ENCODE results near the gene TUBA4B.
A peak's percentile ranks its signal among the peaks of the same experiment; 100 is the strongest.

TUBA4B gene

DNA sequence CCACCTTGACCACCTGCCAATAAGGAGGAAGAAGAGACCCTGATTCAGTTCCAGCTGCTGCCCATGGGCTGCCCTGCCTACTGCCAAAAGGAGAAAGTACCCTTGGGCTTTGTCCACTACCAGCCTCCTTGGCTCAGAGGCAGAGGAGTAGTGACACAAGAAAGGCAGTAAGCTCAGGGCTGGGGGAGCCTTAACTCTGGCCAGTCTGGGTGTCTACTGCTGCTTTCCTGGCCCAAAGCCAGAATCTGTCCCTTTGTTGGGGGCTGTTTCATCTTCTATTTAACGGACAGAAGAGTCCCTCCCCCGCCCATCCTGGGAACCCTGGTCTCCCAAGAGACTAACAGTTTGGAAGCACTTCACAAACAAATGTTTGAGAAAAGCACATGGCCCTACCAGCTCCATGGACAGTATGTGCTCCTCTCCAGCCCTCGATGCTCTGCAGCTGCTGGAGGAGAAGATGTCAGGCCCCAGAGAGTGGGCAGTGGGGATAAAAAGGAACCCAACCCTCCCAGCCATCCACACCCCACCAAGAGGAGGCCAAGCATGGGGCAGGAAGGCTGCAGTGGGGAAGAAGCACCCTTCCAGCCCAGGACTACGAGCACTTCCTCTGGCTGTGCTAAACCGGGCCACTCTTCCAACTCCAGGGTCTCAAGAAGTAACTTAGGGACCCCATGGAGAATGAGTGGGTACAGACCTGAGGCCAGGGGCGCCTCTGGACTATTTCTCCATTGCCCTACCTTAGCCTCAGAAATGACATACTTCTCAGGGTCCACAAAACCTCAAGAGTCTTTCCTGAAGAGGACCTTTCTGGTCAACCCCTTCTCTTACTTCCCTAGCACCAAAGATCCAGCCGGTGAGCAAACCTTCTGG is 24.8 kb upstream of the TUBA4B start:
- H3K9ac ChIP-seq (ENCODE audit: low read depth, low read length): peak overlapping the region; percentile 96
- peaks cover 26% of the 10 kb centered on the region for H3K36me3 ChIP-seq (ENCODE audit: insufficient read depth, low read length)
- no peaks in the 10 kb centered on the region for H3K9me3 ChIP-seq (ENCODE audit: control insufficient read depth, insufficient read depth, low read length)
- peaks cover 6% of the 10 kb centered on the region; the same call in 1 of the 2 replicates for H3K4me1 ChIP-seq (ENCODE audit: insufficient read depth, low read length)

DNA sequence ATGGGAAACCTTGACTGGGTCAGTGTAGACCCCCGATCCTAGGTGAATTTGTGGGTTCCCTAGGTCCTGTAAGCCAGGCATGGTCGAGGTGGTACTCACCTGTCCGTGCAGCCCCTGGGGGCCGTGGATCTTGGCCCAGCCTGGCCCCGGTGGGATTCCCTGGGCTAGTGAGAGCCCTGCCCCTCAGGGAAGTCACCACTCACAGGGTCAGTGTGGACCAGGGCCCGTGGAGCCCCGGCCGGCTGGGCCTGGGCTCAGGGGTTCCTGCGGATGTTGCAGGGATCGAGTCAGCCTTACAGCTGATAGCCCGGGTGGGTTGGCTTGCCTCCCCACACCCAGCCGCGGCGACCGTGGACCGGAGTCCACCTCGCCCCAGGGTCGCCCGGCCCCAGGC is 24.1 kb upstream of the TUBA4B start:
- peaks cover 23% of the 10 kb centered on the region for H3K36me3 ChIP-seq (ENCODE audit: insufficient read depth, low read length)
- H3K9ac ChIP-seq (ENCODE audit: low read depth, low read length): peak overlapping the region; percentile 96
- peaks cover 6% of the 10 kb centered on the region; the same call in 1 of the 2 replicates for H3K4me1 ChIP-seq (ENCODE audit: insufficient read depth, low read length)
- no peaks in the 10 kb centered on the region for H3K9me3 ChIP-seq (ENCODE audit: control insufficient read depth, insufficient read depth, low read length)

- H3K9me3 ChIP-seq (ENCODE audit: control insufficient read depth, insufficient read depth, low read length): no peaks in the 10 kb centered on the region
- peaks cover 6% of the 10 kb centered on the region; the same call in 1 of the 2 replicates for H3K4me1 ChIP-seq (ENCODE audit: insufficient read depth, low read length)
- H3K9ac ChIP-seq (ENCODE audit: low read depth, low read length): peak within 1 kb of the TSS; percentile 96
- H3K36me3 ChIP-seq (ENCODE audit: insufficient read depth, low read length): peaks cover 23% of the 10 kb centered on the region
These were observed 23.6 kb upstream of the TUBA4B start, which contains the start of the genes ANKZF1 and ATG9A for GRCh38 chr2:219229305-219230058. Gene ANKZF1, plus strand, starts transcription at chr2:219229806. Its CDS starts 452 bp downstream, at chr2:219230258. Gene ATG9A, minus strand, starts transcription at chr2:219229636. Its CDS starts 1,612 bp downstream, at chr2:219228024.

- Histone ChIP-seq H3K4me1 (ENCODE audit: insufficient read depth, low read length) (peaks cover 6% of the 10 kb centered on the region; the same call in 1 of the 2 replicates), H3K9ac (ENCODE audit: low read depth, low read length) (peak overlapping the region; percentile 96), H3K36me3 (ENCODE audit: insufficient read depth, low read length) (peaks cover 20% of the 10 kb centered on the region), H3K9me3 (ENCODE audit: control insufficient read depth, insufficient read depth, low read length) (no peaks in the 10 kb centered on the region)
These were observed 22.9 kb upstream of the TUBA4B start for GRCh38 chr2:219230059-219230540.

GRCh38 chr2:219234331-219234730 is 18.7 kb upstream of the TUBA4B start:
- peaks cover 23% of the 10 kb centered on the region for H3K36me3 ChIP-seq (ENCODE audit: insufficient read depth, low read length)

GRCh38 chr2:219243291-219243761 is 9.7 kb upstream of the TUBA4B start:
- H3K4me1 ChIP-seq (ENCODE audit: insufficient read depth, low read length): peaks cover 10% of the 10 kb centered on the region
- H3K36me3 ChIP-seq (ENCODE audit: insufficient read depth, low read length): peaks cover 6% of the 10 kb centered on the region; the same call in 1 of the 2 replicates
- H3K9me3 ChIP-seq (ENCODE audit: control insufficient read depth, insufficient read depth, low read length): no peaks in the 10 kb centered on the region
- H3K9ac ChIP-seq (ENCODE audit: low read depth, low read length): peak overlapping the region; percentile 12; the same call in 1 of the 2 replicates

More at GRCh38 chr2:219234331-219234730, 18.7 kb upstream of the TUBA4B start:
- H3K9me3 ChIP-seq (ENCODE audit: control insufficient read depth, insufficient read depth, low read length): no peaks in the 10 kb centered on the region
- H3K9ac ChIP-seq (ENCODE audit: low read depth, low read length): no peak overlapping the region
- H3K4me1 ChIP-seq (ENCODE audit: insufficient read depth, low read length): no peaks in the 10 kb centered on the region

DNA sequence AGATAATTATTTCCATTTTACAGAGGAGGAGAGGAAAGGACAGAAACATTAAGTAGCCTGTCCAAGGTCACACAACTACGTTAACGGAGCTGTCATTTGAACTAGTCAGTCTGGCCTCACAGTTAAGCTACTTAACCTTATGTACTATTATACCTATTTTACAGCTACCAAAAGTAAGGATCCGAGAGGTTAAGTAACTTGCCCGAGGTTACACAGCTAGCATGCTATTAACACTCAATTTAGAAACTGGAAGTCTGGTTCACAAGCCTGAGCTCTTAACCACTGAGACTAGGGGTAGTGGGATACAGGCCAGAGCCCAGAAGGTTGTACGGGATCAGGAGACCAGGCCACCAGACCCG is 8.3 kb upstream of the TUBA4B start:
- Histone ChIP-seq H3K9ac (ENCODE audit: low read depth, low read length) (peak overlapping the region; percentile 79; the same call in 1 of the 2 replicates), H3K4me1 (ENCODE audit: insufficient read depth, low read length) (peaks cover 20% of the 10 kb centered on the region), H3K36me3 (ENCODE audit: insufficient read depth, low read length) (0 out of 2 replicates have a peak, but pooled peaks cover 6% of the 10 kb centered on the region), H3K9me3 (ENCODE audit: control insufficient read depth, insufficient read depth, low read length) (no peaks in the 10 kb centered on the region)

DNA sequence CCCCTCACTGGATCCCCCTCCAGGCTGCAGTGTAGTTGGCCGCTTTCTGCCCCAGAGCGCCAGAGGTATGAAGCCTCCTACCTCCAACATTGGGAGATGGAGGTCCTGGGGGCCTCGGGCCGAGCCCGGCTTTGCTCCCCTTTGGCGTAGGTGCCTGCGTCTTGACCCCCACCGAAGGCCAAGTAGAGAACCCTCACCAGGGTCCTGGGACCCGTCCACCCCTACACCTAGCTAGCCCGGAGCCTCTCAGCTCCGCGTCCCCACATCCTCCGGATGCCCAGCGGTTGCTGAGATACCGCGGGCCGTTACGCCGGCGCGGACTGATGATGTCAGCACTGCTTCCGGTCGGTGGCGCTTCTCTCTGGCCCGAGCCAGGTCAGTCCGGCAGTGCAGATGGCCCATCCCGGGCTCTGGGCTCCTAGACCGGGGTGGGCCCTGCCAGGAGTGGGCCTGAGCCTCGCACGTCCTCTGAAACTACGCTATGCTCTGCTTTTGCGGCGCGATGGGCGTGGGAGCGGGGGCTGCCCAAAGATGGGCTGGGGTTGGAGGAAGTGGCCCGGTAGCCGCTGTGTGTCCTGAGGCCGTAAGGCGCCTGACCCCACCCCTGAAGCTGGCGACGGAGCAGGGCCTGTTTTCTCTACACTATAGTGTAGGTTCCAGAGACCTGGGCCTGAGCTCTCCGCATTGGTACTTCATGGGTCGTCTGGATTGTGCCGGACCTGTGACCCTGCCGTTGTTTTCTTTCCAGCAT is 7.7 kb upstream of the TUBA4B start, which contains the start of the genes GLB1L and STK16:
Gene GLB1L (minus strand): TSS at position 297 of the 751 bp plus-strand sequence. CDS start 1,871 bp downstream, outside the sequence.
Gene STK16 (plus strand): TSS at position 332 of the 751 bp plus-strand sequence. CDS start 521 bp downstream, outside the sequence.
- Histone ChIP-seq H3K9me3 (ENCODE audit: control insufficient read depth, insufficient read depth, low read length) (no peaks in the 10 kb centered on the region), H3K36me3 (ENCODE audit: insufficient read depth, low read length) (0 out of 2 replicates have a peak, but pooled peaks cover 6% of the 10 kb centered on the region), H3K9ac (ENCODE audit: low read depth, low read length) (peak within 1 kb of the TSS; percentile 79), H3K4me1 (ENCODE audit: insufficient read depth, low read length) (peaks cover 23% of the 10 kb centered on the region)

DNA sequence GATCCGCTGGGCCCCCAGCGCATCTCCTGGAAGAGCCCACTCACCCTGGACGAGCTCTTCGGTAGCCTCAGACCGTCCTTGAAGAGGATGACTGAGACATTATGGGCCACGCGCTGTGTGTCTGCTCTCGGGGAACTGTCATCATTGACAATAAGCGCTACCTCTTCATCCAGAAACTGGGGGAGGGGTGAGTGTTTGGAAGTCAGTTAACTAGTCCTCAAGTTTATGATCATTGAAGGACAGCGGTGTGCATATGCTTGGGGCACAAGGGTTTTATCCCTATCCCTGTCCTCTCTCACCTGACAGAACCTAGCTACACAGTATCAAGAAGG is 7.2 kb upstream of the TUBA4B start:
- peak overlapping the region; percentile 79 for H3K9ac ChIP-seq (ENCODE audit: low read depth, low read length)
- peaks cover 23% of the 10 kb centered on the region for H3K4me1 ChIP-seq (ENCODE audit: insufficient read depth, low read length)
- H3K36me3 ChIP-seq (ENCODE audit: insufficient read depth, low read length): 0 out of 2 replicates have a peak, but pooled peaks cover 6% of the 10 kb centered on the region
- no peaks in the 10 kb centered on the region for H3K9me3 ChIP-seq (ENCODE audit: control insufficient read depth, insufficient read depth, low read length)

DNA sequence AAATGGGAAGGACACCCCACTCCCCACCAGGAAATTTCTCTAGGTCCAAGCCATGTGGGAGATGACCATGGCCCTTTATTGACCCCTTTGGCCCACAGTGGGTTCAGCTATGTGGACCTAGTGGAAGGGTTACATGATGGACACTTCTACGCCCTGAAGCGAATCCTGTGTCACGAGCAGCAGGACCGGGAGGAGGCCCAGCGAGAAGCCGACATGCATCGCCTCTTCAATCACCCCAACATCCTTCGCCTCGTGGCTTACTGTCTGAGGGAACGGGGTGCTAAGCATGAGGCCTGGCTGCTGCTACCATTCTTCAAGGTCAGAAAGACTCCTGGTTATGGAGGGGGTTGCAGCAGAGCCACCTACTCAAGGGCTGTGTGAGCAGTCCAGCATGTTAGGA is 6.5 kb upstream of the TUBA4B start:
- H3K9ac ChIP-seq (ENCODE audit: low read depth, low read length): no peak overlapping the region
- peaks cover 23% of the 10 kb centered on the region for H3K4me1 ChIP-seq (ENCODE audit: insufficient read depth, low read length)
- H3K9me3 ChIP-seq (ENCODE audit: control insufficient read depth, insufficient read depth, low read length): no peaks in the 10 kb centered on the region
- 0 out of 2 replicates have a peak, but pooled peaks cover 6% of the 10 kb centered on the region for H3K36me3 ChIP-seq (ENCODE audit: insufficient read depth, low read length)

GRCh38 chr2:219247678-219248642 is 5.1 kb upstream of the TUBA4B start:
- 0 out of 2 replicates have a peak, but pooled peaks cover 6% of the 10 kb centered on the region for H3K36me3 ChIP-seq (ENCODE audit: insufficient read depth, low read length)

GRCh38 chr2:219248845-219249202 is 4.2 kb upstream of the TUBA4B start:
- Histone ChIP-seq H3K36me3 (ENCODE audit: insufficient read depth, low read length) (0 out of 2 replicates have a peak, but pooled peaks cover 6% of the 10 kb centered on the region), H3K9me3 (ENCODE audit: control insufficient read depth, insufficient read depth, low read length) (no peaks in the 10 kb centered on the region), H3K9ac (ENCODE audit: low read depth, low read length) (no peak overlapping the region), H3K4me1 (ENCODE audit: insufficient read depth, low read length) (peaks cover 32% of the 10 kb centered on the region)

More at GRCh38 chr2:219247678-219248642, 5.1 kb upstream of the TUBA4B start:
- Histone ChIP-seq H3K9me3 (ENCODE audit: control insufficient read depth, insufficient read depth, low read length) (no peaks in the 10 kb centered on the region), H3K4me1 (ENCODE audit: insufficient read depth, low read length) (peaks cover 32% of the 10 kb centered on the region), H3K9ac (ENCODE audit: low read depth, low read length) (no peak overlapping the region)
